ENCODE results near the gene SDHAF1.

- TF ChIP-seq EZH2 (IDR thresholded peaks at IDR 0.05; ENCODE audit: borderline replicate concordance, insufficient read depth, low read depth, low read length, poor library complexity, severe bottlenecking), result no peak
- TF ChIP-seq CTCF (IDR thresholded peaks at IDR 0.05), result no peak
Observed at GRCh38 chr19:36013280-36014011, 18.5 kb downstream of the SDHAF1 start.
